ENCODE measurements around the gene INPP4A. TPM values are rescaled to one million over a fixed set of nuclear protein-coding genes. Genes with fewer than 3 reads are reported as not detected.
"Not testable (repeated sequence)": the region's sequence is repeated elsewhere in the genome, so short reads cannot be mapped to it uniquely, and the experiment has no call there.

INPP4A gene
- total and polyA plus RNA-seq, 2 donors: 17.9 to 24.9 TPM

DNA sequence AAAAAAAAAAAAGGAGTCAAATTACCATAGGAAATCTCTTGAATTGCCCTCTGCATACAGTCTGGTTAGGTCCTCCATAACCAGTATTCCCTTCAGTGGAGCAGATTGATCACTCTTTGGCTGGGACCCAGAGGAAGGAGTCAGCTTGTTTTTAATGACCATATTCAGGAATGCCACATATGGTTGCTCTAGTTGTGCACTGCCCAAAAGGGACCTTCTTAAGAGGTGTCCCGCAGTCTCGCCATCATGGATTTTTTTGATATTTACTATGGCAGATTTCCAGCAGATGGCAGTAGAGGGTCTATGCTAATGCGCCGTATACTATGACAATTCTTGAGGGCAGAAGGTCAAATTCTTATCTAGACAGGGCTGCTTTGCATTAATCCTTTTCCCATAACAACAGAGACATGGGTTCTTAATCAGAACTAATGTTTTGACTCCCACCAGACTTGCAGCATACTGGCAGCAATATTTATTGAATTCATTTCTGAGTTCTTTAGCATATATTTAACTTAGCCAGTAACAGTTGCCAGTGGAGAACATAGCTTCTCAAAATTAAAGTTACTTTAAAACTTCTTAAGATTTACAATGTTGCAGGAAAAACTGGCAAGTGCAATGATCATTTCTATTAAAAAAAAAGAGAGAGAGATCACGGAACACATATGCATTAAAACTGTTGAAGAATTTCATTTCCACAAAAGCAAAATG, 31.8 kb upstream of the INPP4A start:
- Histone ChIP-seq H3K27me3 (ENCODE audit: control insufficient read depth in 2 of 2, insufficient read depth in 1 of 2, low read length in 1 of 2) (no peaks in the 10 kb centered on the region), H3K36me3 (ENCODE audit: control insufficient read depth in 2 of 2, insufficient read depth in 2 of 2, low read length in 1 of 2) (no peaks in the 10 kb centered on the region), H3K9me3 (ENCODE audit: control insufficient read depth in 2 of 2, insufficient read depth in 1 of 2, low read length in 1 of 2) (peaks cover 0 to 12% of the 10 kb centered on the region in 2 donors), H3K4me1 (ENCODE audit: control insufficient read depth in 2 of 2, insufficient read depth in 2 of 2, low read length in 2 of 2) (no peaks in the 10 kb centered on the region), H3K27ac (ENCODE audit: low read depth in 1 of 2, low read length in 1 of 2) (no peak overlapping the region), H3K4me3 (ENCODE audit: low read length in 2 of 2) (no peak overlapping the region)
- peak; percentile 27 to 86 (median 75) for DNase-seq (ENCODE audit: low read depth in 6 of 9, low spot score in 9 of 9)
- 32% methylated on average over 5 of the region's 5 CpGs for WGBS

DNA sequence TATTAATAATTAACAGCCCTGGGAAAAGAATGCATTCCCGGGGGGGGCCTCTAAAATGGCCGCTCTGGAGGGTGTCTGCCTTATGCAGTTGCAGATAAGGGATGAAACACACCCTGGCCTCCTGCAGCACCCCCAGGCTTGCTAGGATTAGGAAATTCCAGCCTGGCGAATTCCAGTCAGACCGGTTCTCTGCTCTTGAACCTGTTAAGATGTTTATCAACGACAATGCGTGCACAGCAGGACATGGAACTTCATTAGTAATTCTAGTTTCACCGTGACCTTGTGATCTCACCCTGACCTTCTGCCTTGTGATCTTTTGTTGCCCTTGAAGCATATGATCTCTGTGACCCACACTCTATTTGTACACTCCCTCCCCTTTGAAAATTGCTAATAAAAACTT, 30.4 kb upstream of the INPP4A start:
- not testable (repeated sequence) for H3K4me3 ChIP-seq (ENCODE audit: low read length in 2 of 2); H3K27ac ChIP-seq (ENCODE audit: low read depth in 1 of 2, low read length in 1 of 2); H3K36me3 ChIP-seq (ENCODE audit: control insufficient read depth in 2 of 2, insufficient read depth in 2 of 2, low read length in 1 of 2); DNase-seq (ENCODE audit: low read depth in 6 of 9, low spot score in 9 of 9); H3K27me3 ChIP-seq (ENCODE audit: control insufficient read depth in 2 of 2, insufficient read depth in 1 of 2, low read length in 1 of 2); H3K4me1 ChIP-seq (ENCODE audit: control insufficient read depth in 2 of 2, insufficient read depth in 2 of 2, low read length in 2 of 2)
- WGBS: 98% methylated on average over 7 of the region's 7 CpGs
- peaks cover 0 to 12% of the 10 kb centered on the region in 2 donors for H3K9me3 ChIP-seq (ENCODE audit: control insufficient read depth in 2 of 2, insufficient read depth in 1 of 2, low read length in 1 of 2)

GRCh38 chr2:98415719-98416248, 28.9 kb upstream of the INPP4A start:
- 89% methylated on average over 9 of the region's 9 CpGs for WGBS
- H3K4me1 ChIP-seq (ENCODE audit: control insufficient read depth in 2 of 2, insufficient read depth in 2 of 2, low read length in 2 of 2); DNase-seq (ENCODE audit: low read depth in 6 of 9, low spot score in 9 of 9); H3K36me3 ChIP-seq (ENCODE audit: control insufficient read depth in 2 of 2, insufficient read depth in 2 of 2, low read length in 1 of 2); H3K27me3 ChIP-seq (ENCODE audit: control insufficient read depth in 2 of 2, insufficient read depth in 1 of 2, low read length in 1 of 2); H3K4me3 ChIP-seq (ENCODE audit: low read length in 2 of 2); H3K27ac ChIP-seq (ENCODE audit: low read depth in 1 of 2, low read length in 1 of 2): not testable (repeated sequence)
- peaks cover 0 to 12% of the 10 kb centered on the region in 2 donors for H3K9me3 ChIP-seq (ENCODE audit: control insufficient read depth in 2 of 2, insufficient read depth in 1 of 2, low read length in 1 of 2)

GRCh38 chr2:98416383-98417159, 28.1 kb upstream of the INPP4A start:
- Histone ChIP-seq H3K27ac (ENCODE audit: low read depth in 1 of 2, low read length in 1 of 2) (no peak overlapping the region), H3K36me3 (ENCODE audit: control insufficient read depth in 2 of 2, insufficient read depth in 2 of 2, low read length in 1 of 2) (no peaks in the 10 kb centered on the region), H3K27me3 (ENCODE audit: control insufficient read depth in 2 of 2, insufficient read depth in 1 of 2, low read length in 1 of 2) (no peaks in the 10 kb centered on the region), H3K4me3 (ENCODE audit: low read length in 2 of 2) (no peak overlapping the region), H3K4me1 (ENCODE audit: control insufficient read depth in 2 of 2, insufficient read depth in 2 of 2, low read length in 2 of 2) (no peaks in the 10 kb centered on the region), H3K9me3 (ENCODE audit: control insufficient read depth in 2 of 2, insufficient read depth in 1 of 2, low read length in 1 of 2) (peaks cover 0 to 12% of the 10 kb centered on the region in 2 donors)
- over 99% methylated on average over 2 of the region's 2 CpGs for WGBS
- no peak for DNase-seq (ENCODE audit: low read depth in 6 of 9, low spot score in 9 of 9)

- Histone ChIP-seq H3K4me3 (ENCODE audit: low read length in 2 of 2) (no peak overlapping the region), H3K27me3 (ENCODE audit: control insufficient read depth in 2 of 2, insufficient read depth in 1 of 2, low read length in 1 of 2) (no peaks in the 10 kb centered on the region)
- WGBS: 96% methylated on average over 2 of the region's 2 CpGs
Measured at GRCh38 chr2:98419544-98419943, 25.1 kb upstream of the INPP4A start.

DNA sequence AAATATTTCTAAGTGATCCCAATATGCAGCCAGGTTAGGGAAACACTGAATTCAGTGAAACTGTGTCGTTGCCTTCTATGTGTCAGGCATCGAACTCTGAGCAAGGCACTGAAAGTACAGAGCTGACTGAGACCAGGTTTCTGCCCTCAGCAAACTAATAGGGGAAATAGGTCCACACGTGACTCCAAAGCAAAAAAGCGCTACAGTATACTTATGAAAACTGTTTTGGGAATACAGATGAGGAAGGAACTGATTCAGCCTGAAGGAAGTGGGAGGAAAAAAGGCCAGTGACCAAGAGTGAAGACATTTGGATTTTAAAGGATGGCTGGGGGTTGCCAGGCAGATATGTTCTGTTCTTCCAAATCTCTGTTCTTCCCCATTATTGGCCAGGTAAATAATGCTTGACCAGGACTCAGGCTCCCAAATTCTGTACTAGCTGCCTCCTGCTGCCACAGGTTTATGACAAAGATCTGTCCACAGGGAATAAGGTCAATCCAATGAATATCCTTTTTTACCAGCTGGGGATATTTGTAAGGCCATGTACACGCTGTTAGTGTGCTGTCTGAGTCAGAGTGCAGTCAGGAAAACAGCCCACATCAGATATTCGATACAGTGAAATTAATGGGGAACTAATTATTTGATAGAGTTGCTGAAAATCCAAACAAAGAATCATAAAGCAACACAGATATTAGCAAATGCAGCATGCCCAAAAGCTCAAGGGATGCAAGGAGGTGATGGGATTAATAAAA, 24.5 kb upstream of the INPP4A start:
- DNase-seq (ENCODE audit: low read depth in 6 of 9, low spot score in 9 of 9): no peak
- no peaks in the 10 kb centered on the region for H3K4me1 ChIP-seq (ENCODE audit: control insufficient read depth in 2 of 2, insufficient read depth in 2 of 2, low read length in 2 of 2)
- H3K36me3 ChIP-seq (ENCODE audit: control insufficient read depth in 2 of 2, insufficient read depth in 2 of 2, low read length in 1 of 2): no peaks in the 10 kb centered on the region
- H3K27ac ChIP-seq (ENCODE audit: low read depth in 1 of 2, low read length in 1 of 2): no peak overlapping the region
- H3K9me3 ChIP-seq (ENCODE audit: control insufficient read depth in 2 of 2, insufficient read depth in 1 of 2, low read length in 1 of 2): peaks cover 1 to 3% of the 10 kb centered on the region in 2 donors
- WGBS: 85% methylated on average over 6 of the region's 6 CpGs
- no peaks in the 10 kb centered on the region for H3K27me3 ChIP-seq (ENCODE audit: control insufficient read depth in 2 of 2, insufficient read depth in 1 of 2, low read length in 1 of 2)
- no peak overlapping the region for H3K4me3 ChIP-seq (ENCODE audit: low read length in 2 of 2)

More at GRCh38 chr2:98419544-98419943, 25.1 kb upstream of the INPP4A start:
- Histone ChIP-seq H3K36me3 (ENCODE audit: control insufficient read depth in 2 of 2, insufficient read depth in 2 of 2, low read length in 1 of 2) (no peaks in the 10 kb centered on the region), H3K27ac (ENCODE audit: low read depth in 1 of 2, low read length in 1 of 2) (no peak overlapping the region), H3K9me3 (ENCODE audit: control insufficient read depth in 2 of 2, insufficient read depth in 1 of 2, low read length in 1 of 2) (peaks cover 1 to 6% of the 10 kb centered on the region in 2 donors), H3K4me1 (ENCODE audit: control insufficient read depth in 2 of 2, insufficient read depth in 2 of 2, low read length in 2 of 2) (no peaks in the 10 kb centered on the region)
- DNase-seq (ENCODE audit: low read depth in 6 of 9, low spot score in 9 of 9): no peak

GRCh38 chr2:98422449-98422848, 22.2 kb upstream of the INPP4A start:
- no peaks in the 10 kb centered on the region for H3K36me3 ChIP-seq (ENCODE audit: control insufficient read depth in 2 of 2, insufficient read depth in 2 of 2, low read length in 1 of 2)
- no peaks in the 10 kb centered on the region for H3K27me3 ChIP-seq (ENCODE audit: control insufficient read depth in 2 of 2, insufficient read depth in 1 of 2, low read length in 1 of 2)
- H3K4me1 ChIP-seq (ENCODE audit: control insufficient read depth in 2 of 2, insufficient read depth in 2 of 2, low read length in 2 of 2): no peaks in the 10 kb centered on the region
- H3K27ac ChIP-seq (ENCODE audit: low read depth in 1 of 2, low read length in 1 of 2): no peak overlapping the region
- no peak overlapping the region for H3K4me3 ChIP-seq (ENCODE audit: low read length in 2 of 2)
- no peak for DNase-seq (ENCODE audit: low read depth in 6 of 9, low spot score in 9 of 9)
- peaks cover 0 to 1% of the 10 kb centered on the region in 2 donors for H3K9me3 ChIP-seq (ENCODE audit: control insufficient read depth in 2 of 2, insufficient read depth in 1 of 2, low read length in 1 of 2)

DNA sequence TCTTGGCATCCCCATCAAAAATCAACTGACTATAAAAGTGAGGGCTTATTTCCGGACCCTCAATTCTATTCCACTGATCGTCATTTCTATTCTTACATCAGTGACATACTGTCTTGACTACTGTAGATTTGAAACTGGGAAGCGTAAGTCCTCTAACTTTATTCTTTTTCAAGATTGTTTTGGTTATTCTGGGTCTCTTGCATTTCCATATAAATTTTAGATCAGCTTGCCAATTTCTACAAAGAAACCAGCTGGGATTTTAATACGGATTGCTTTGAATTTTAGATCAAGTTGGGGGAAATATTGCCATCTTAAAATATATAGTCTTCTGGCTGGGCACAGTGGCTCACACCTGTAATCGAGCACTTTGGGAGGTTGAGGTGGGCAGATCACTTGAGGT, 17.9 kb upstream of the INPP4A start:
- Histone ChIP-seq H3K9me3 (ENCODE audit: control insufficient read depth in 2 of 2, insufficient read depth in 1 of 2, low read length in 1 of 2) (peaks cover 0 to 2% of the 10 kb centered on the region in 2 donors), H3K4me3 (ENCODE audit: low read length in 2 of 2) (no peak overlapping the region), H3K4me1 (ENCODE audit: control insufficient read depth in 2 of 2, insufficient read depth in 2 of 2, low read length in 2 of 2) (no peaks in the 10 kb centered on the region), H3K27ac (ENCODE audit: low read depth in 1 of 2, low read length in 1 of 2) (no peak overlapping the region), H3K27me3 (ENCODE audit: control insufficient read depth in 2 of 2, insufficient read depth in 1 of 2, low read length in 1 of 2) (no peaks in the 10 kb centered on the region), H3K36me3 (ENCODE audit: control insufficient read depth in 2 of 2, insufficient read depth in 2 of 2, low read length in 1 of 2) (no peaks in the 10 kb centered on the region)
- WGBS: 97% methylated on average over 5 of the region's 5 CpGs
- DNase-seq (ENCODE audit: low read depth in 6 of 9, low spot score in 9 of 9): no peak

DNA sequence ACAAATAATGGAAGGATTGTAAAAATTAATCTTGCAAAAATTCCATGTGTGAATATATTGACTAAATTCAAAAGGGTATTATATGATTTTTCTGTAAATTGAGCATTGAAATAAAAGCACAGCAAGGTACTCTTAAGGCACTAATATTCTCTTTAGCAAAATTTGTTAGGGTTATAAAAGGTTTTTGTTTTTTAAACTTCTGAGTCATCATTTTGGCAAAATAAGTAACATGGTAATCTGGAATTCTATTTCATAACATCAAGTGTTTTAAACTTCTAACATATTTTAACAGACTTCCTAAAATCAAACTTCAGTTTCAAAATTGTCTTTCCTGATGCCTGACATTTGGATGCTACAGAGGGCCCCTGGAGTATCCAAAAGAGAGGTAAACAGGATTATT, 12.5 kb upstream of the INPP4A start:
- Histone ChIP-seq H3K36me3 (ENCODE audit: control insufficient read depth in 2 of 2, insufficient read depth in 2 of 2, low read length in 1 of 2) (no peaks in the 10 kb centered on the region), H3K9me3 (ENCODE audit: control insufficient read depth in 2 of 2, insufficient read depth in 1 of 2, low read length in 1 of 2) (peaks cover 0 to 1% of the 10 kb centered on the region in 2 donors), H3K4me3 (ENCODE audit: low read length in 2 of 2) (no peak overlapping the region), H3K27me3 (ENCODE audit: control insufficient read depth in 2 of 2, insufficient read depth in 1 of 2, low read length in 1 of 2) (no peaks in the 10 kb centered on the region), H3K4me1 (ENCODE audit: control insufficient read depth in 2 of 2, insufficient read depth in 2 of 2, low read length in 2 of 2) (no peaks in the 10 kb centered on the region), H3K27ac (ENCODE audit: low read depth in 1 of 2, low read length in 1 of 2) (no peak overlapping the region)
- DNase-seq (ENCODE audit: low read depth in 6 of 9, low spot score in 9 of 9): no peak
